Endodermal cell (in vitro differentiated cells): Measurements from ENCODE around the gene QPCT. TPM values are rescaled to one million over a fixed set of nuclear protein-coding genes. Genes with fewer than 3 reads are reported as not detected.

Source experiments
- DNase-seq: peaks from one replicate; pipeline ENCODE4 v3.0.0-alpha.2; 2017
- H3K27ac ChIP-seq: 2 replicates; pipeline ENCODE4 v1.5.1; 2013; ENCODE audit warnings: mild to moderate bottlenecking, low read depth, low read length, moderate library complexity
- H3K27me3 ChIP-seq: 2 replicates; pipeline ENCODE4 v1.6.1; 2013; ENCODE audit warnings: mild to moderate bottlenecking, low read length, moderate library complexity; ENCODE audit not compliant: insufficient read depth, control insufficient read depth, poor library complexity, severe bottlenecking
- H3K36me3 ChIP-seq: 2 replicates; pipeline ENCODE4 v1.7.0; 2013; ENCODE audit warnings: mild to moderate bottlenecking, low read length, moderate library complexity; ENCODE audit not compliant: control insufficient read depth, insufficient read depth
- H3K4me1 ChIP-seq: one replicate; pipeline ENCODE4 v1.7.0; 2013; ENCODE audit warnings: low read length; ENCODE audit not compliant: control insufficient read depth, insufficient read depth
- H3K4me3 ChIP-seq: 2 replicates; pipeline ENCODE4 v1.5.1; 2013; ENCODE audit warnings: mild to moderate bottlenecking, low read length, moderate library complexity
- H3K9ac ChIP-seq: 2 replicates; pipeline ENCODE4 v1.6.1; 2013; ENCODE audit warnings: mild to moderate bottlenecking, low read length, moderate library complexity; ENCODE audit not compliant: poor library complexity, severe bottlenecking; ENCODE audit errors: extremely low read depth
- H3K9me3 ChIP-seq: 2 replicates; pipeline ENCODE4 v1.6.1; 2013; ENCODE audit warnings: mild to moderate bottlenecking, low read length, moderate library complexity; ENCODE audit not compliant: control insufficient read depth
- H3K27ac Mint-ChIP-seq: 2 replicates; pipeline ENCODE4 v1.8.0; 2020; ENCODE audit warnings: mixed read lengths
- H3K27me3 Mint-ChIP-seq: 2 replicates; pipeline ENCODE4 v1.8.0; 2021; ENCODE audit warnings: mild to moderate bottlenecking, mixed read lengths; ENCODE audit not compliant: insufficient read depth
- H3K36me3 Mint-ChIP-seq: 2 replicates; pipeline ENCODE4 v1.8.0; 2020; ENCODE audit warnings: low read depth, mixed read lengths
- H3K4me1 Mint-ChIP-seq: 2 replicates; pipeline ENCODE4 v1.8.0; 2020; ENCODE audit warnings: mixed read lengths
- H3K4me3 Mint-ChIP-seq: 2 replicates; pipeline ENCODE4 v1.8.0; 2020; ENCODE audit warnings: mild to moderate bottlenecking, moderate library complexity, mixed read lengths
- H3K9me3 Mint-ChIP-seq: 2 replicates; pipeline ENCODE4 v1.8.0; 2020; ENCODE audit warnings: mild to moderate bottlenecking, mixed read lengths
- CTCF ChIP-seq: fragments of 200-600 bp; sonication (generic); conservative IDR thresholded peaks from 2 replicates; pipeline ENCODE4 v1.5.0; 2021; ENCODE audit warnings: antibody characterized with exemption, mild to moderate bottlenecking
- WGBS, 2 experiments: methylation state at CpG; one replicate each; pipeline versions ENCODE4 v1.1.5 to v1.1.7; 2013; ENCODE audit warnings: missing lambda C conversion rate in 2 of 2, mixed read lengths in 1 of 2; ENCODE audit not compliant: insufficient coverage in 1 of 2, insufficient read length in 1 of 2; 5-methylcytosine and 5-hydroxymethylcytosine counted together
- total RNA-seq, 2 donors: library from RNA; stranded (reverse); fragmentation: NEBNext Ultra II Directional in 1 of 2; extraction: Animal tissue kit (Norgen Biotek cat#: 25700) in 1 of 2; gene quantifications; 2 replicates in 1 of 2; 3 replicates in 1 of 2; pipeline ENCODE4 v1.2.1, GENCODE V29; 2021

QPCT gene
- total RNA-seq, 2 donors from 2014 or later: 15.9 to 17.7 TPM

- DNase-seq: no peak
- Mint-ChIP-seq H3K27me3 (peaks cover 3% of the 10 kb centered on the region), H3K4me3 (no peak overlapping the region), H3K4me1 (peaks cover 4% of the 10 kb centered on the region), H3K27ac (no peak overlapping the region), H3K36me3 (no peaks in the 10 kb centered on the region), H3K9me3 (no peaks in the 10 kb centered on the region)
- no peaks in the 10 kb centered on the region for H3K9me3 ChIP-seq
- H3K27me3 ChIP-seq: peaks cover 1% of the 10 kb centered on the region
- no peak overlapping the region for H3K27ac ChIP-seq
- no peak overlapping the region for H3K4me3 ChIP-seq
- H3K4me1 ChIP-seq: peaks cover 8% of the 10 kb centered on the region
- H3K9ac ChIP-seq: no peak overlapping the region
- TF ChIP-seq CTCF: no peak
- no peaks in the 10 kb centered on the region for H3K36me3 ChIP-seq
Observed at GRCh38 chr2:37330681-37331080, 13.7 kb upstream of the QPCT start.

GRCh38 chr2:37332560-37332959, 11.9 kb upstream of the QPCT start:
- Mint-ChIP-seq H3K27ac (no peak overlapping the region), H3K36me3 (no peaks in the 10 kb centered on the region), H3K4me3 (no peak overlapping the region), H3K9me3 (no peaks in the 10 kb centered on the region), H3K27me3 (no peaks in the 10 kb centered on the region), H3K4me1 (peaks cover under 1% of the 10 kb centered on the region)
- Histone ChIP-seq H3K27ac (no peak overlapping the region), H3K36me3 (no peaks in the 10 kb centered on the region), H3K27me3 (no peaks in the 10 kb centered on the region), H3K4me1 (no peaks in the 10 kb centered on the region), H3K4me3 (no peak overlapping the region), H3K9me3 (no peaks in the 10 kb centered on the region), H3K9ac (no peak overlapping the region)
- no peak for DNase-seq
- WGBS, 2 experiments: 91% methylated on average over 3 of the region's 3 CpGs; no CpG with 5 or more reads in 1 of the 2 experiments
- TF ChIP-seq CTCF: no peak

- no peaks in the 10 kb centered on the region for H3K36me3 ChIP-seq
- no peak for TF ChIP-seq CTCF
- H3K9me3 Mint-ChIP-seq: no peaks in the 10 kb centered on the region
- no peaks in the 10 kb centered on the region for H3K9me3 ChIP-seq
- no peak overlapping the region for H3K27ac ChIP-seq
- no peak overlapping the region for H3K4me3 ChIP-seq
- no peaks in the 10 kb centered on the region for H3K36me3 Mint-ChIP-seq
- H3K4me1 ChIP-seq: no peaks in the 10 kb centered on the region
- peaks cover 5% of the 10 kb centered on the region for H3K4me1 Mint-ChIP-seq
- H3K27me3 Mint-ChIP-seq: no peaks in the 10 kb centered on the region
- no peak overlapping the region for H3K9ac ChIP-seq
- no peaks in the 10 kb centered on the region for H3K27me3 ChIP-seq
- DNase-seq: no peak
- 90% methylated on average over 2 of the region's 2 CpGs; no CpG with 5 or more reads in 1 of the 2 experiments for WGBS, 2 experiments
- no peak overlapping the region for H3K4me3 Mint-ChIP-seq
- no peak overlapping the region for H3K27ac Mint-ChIP-seq
Observed at GRCh38 chr2:37333256-37333655, 11.2 kb upstream of the QPCT start.
